HG03521 (cell line): ENCODE results near the gene ZCCHC14.
"Not testable (repeated sequence)": the region's sequence is repeated elsewhere in the genome, so short reads cannot be mapped to it uniquely, and the experiment has no call there.

Source experiments
- ATAC-seq: cut with Tn5 transposase; IDR thresholded peaks from one replicate; pipeline ENCODE4 v1.9.1; 2021; ENCODE audit warnings: mild to moderate bottlenecking, moderate library complexity; ENCODE audit not compliant: unreplicated experiment

ZCCHC14 gene

DNA sequence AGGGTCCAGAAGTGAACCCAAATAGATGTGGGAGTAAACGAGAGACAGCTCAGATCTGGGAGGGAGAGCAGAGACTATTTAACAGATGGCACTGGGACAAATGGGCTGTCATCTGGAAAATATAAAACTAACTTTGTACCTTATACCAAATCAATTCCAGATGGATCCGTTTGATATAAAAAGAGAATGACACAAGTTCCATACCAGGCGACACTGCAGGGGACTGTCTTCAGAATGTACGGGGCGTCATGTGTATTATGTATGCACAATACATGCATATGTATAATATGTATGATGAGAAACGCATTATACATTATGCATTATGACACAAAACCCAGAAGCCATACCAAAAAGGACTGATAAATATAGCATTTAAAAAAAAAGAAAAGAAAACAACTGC lies 10.2 kb downstream of the ZCCHC14 start:
- not testable (repeated sequence) for ATAC-seq

DNA sequence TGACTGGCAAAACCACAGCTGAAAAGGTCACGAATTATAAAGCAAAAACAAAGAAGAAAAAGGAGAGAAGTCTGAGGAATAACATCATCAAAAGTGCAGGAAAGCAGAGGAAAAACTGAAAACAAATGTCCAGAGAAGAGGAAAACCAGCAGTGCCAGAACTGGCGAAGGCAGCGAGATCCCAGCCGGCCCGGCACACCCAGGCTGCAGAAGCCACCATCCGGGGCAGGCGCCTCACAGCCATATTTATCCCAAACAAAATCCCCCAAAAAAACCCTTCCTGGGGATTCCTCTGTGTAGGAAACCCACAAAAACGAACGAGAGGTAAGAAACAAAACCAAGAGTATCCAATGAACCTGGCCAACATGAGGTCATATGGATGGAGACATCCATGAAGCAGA lies 10.6 kb downstream of the ZCCHC14 start:
- no peak for ATAC-seq

DNA sequence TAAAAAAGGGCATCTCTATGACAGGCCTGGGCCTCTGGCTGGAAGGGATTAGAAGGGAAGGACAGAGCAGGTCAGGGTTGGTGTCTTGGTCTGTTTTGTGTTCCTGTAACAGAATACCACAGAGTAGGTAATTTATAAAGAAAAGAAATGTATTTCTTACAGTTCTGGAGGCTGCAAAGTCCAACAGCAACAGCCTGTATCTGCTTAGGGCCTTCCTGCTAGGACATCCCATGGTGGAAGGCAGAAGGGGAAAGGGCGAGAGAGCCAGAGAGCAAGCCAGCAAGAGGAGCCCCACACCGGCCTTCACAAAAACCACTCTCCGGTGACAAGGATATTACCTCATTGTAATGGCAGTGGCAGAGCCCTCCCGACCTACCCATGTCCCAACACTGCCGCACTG lies 11.1 kb downstream of the ZCCHC14 start:
- not testable (repeated sequence) for ATAC-seq

DNA sequence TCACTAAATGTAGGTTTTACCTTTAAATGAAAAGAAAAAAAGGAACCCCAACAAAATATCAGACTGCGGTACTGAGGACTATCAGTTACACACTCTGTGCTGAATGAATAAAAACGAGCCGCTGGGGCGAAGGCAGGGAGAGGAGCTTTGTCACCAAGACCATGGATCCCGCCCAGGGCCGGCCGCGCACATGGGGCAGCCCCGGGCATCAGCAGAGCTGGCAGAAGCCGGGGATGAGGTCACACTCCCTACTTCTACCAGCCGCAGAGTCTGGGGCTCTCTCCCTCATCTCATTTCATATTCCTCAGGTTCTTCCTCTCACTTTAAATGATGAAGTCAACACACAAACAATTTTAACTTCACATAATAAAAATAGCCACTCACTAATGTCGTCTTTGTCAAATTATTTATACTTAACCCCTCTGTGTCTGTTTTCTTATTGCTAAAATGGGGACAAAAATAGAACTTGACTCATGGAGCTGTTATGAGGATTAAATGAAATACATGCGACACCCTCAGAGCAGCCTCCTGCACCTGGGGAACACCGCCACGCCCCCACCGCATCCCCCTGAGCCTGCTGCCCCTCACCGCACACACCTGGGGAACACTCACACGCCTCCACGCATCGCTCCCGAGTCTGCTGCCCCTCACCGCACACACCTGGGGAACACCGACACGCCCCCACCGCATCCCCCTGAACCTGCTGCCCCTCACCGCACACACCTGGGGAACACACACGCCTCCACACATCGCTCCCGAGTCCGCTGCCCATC lies 15.4 kb downstream of the ZCCHC14 start:
- not testable (repeated sequence) for ATAC-seq

DNA sequence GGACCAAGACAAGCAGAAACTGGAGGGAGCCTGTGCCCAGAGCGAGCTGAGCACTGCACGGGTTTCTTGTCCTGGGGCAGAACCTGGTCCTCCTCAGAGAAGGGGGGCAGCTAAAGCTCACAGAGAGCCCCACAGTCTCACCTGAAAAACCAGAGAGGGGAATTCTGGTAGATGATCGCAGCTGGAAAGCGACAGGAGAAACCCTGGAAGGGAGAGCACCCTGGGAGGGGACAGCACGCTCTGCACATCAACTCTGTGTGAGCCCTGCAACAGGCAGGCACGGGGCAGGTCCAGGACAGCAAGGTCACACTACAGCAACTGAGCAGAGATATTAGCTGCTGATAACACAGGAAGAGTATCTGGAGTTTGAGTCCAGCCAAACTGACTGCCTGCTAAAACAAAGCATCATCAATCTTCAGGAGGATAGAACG lies 18.2 kb downstream of the ZCCHC14 start:
- no peak for ATAC-seq

DNA sequence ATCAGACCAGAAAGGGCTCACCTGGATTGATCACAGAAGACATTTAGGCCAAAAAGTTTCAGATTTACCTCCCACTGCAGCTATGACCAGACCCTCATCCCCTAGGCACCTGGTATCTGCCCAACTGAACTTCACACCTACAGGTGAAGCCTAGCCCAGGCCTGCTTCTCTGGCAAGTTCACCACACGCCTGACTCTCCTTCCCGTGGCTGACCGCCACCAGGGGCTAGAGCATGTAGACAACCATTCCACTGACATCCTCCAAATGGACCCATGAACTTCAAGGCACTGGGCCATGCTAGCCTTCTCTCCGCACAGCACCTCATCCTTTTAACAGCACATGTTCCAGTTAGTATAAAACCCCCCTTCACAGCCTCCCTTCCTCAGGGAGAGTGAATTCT lies 18.8 kb downstream of the ZCCHC14 start:
- no peak for ATAC-seq

DNA sequence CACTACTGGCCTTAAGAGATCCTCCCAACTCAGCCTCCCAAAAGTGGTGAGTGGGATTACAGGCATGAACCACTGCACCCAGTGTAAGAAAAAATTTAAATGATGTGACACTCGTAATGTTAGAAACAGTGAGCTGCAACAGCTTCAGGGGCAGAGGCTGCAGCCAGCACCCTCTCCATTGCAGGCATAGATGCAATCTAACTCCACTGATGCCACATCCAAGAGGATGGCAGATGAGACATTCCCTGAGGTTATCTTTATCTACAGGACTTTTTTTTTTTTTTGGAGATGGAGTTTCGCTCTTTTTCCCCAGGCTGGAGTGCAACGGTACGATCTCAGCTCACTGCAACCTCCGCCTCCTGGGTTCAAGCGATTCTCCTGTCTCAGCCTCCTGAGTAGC lies 19.9 kb downstream of the ZCCHC14 start:
- ATAC-seq = no peak

DNA sequence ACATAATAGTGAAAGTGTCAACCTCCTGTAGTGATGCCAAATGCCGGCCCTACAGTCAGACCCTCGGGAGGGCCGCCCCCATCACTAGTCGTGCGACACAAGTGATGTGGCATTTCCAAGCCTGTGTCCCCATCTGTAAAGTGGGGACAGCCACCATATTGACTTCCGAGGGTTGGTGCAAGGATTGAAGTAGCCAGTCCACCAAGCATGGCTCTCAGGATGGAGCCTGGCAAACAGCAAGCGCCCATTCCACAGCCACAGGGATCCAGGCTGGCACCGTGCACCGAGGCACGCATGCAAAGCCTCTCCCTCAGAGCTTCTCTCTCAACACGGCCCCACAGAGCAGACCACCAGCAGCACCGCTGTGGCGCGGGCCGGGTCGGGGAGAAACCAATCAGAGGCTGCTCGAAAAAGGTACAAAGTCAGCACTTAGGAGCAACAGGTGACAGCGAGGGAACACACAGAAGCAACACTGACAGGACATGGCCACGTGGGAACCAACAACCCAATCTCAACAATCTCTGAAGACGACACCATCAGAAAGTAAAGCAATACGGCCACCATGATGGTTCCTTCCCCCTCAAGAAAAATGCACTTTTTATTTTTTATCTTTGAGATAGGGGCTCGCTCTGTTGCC lies 20.6 kb downstream of the ZCCHC14 start:
- ATAC-seq = no peak

DNA sequence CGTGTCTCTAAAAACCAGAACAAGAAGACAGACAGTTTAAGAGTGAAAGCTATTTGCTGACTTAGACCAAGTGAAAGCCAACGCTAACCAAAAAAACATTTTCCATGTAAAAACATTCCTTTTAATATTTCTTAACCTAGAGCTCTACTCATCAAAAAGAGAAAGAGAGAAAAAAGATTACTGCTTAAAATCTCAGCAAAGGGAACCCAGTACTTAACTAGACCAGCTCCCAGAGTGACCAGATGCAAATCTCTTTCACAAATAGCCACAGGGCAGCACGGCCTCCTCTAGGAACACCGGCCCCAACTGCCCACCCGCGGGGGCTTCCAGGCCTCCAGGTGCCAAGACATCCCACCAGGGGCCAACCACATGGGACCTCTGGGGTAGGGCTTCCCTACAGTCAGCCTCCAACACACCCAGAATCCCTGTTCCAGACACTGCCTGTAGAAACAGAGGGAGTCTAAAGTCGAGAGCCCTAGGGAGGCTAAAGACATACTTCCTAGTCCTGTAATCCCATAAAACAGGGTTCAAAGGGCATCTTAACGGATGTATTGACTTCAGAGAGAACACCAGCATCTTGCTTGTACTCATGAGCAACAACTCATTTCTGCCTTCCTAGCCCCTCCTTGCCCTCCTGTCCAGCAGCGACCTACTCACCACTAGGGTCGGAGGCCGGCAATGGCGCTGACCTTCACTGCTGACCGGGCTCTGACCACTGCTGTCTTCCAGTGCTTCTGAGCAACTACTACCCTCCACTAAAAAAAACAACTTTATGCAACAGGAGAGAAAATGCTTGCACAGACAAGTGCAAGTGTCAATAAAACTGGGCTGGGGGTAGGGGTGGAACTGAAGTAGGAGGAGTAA lies 21.3 kb downstream of the ZCCHC14 start:
- no peak for ATAC-seq

DNA sequence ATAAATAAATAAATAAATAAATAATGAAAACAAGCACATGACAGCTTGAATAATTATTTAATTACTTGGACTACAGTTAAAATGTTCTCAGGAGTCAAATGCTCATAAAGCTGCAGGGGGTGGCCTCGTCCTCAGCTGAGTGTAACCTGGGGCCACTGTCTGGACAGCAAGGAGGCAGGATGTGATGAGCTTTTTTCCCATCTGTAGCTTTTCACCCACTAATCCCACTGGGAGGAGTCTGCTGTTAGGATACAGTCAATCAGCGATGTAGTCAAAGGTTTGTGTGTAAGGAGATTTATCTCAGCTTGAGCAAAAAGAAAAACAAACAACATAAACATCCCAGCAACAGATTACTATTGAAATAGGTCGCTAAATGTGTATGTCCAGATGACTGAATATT lies 22.5 kb downstream of the ZCCHC14 start:
- no peak for ATAC-seq

DNA sequence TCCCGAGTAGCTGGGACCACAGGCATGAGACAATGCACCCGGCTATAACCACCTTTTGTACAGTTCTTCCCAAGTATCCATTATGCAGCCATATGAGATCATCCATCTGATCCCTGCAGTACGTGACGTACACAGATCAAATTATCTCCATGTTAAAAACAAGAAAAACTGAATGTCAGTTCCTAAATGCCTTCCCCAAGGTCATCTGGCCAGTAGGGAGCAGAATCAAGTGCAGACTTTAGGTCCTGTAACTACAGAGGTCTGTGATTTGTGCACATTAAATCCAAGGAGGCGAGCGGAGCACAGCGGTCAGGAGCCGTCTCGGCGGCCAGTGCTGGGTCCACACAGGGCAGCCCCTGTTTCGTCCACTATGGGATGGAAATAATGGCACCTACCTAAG lies 23.7 kb downstream of the ZCCHC14 start:
- ATAC-seq = no peak

DNA sequence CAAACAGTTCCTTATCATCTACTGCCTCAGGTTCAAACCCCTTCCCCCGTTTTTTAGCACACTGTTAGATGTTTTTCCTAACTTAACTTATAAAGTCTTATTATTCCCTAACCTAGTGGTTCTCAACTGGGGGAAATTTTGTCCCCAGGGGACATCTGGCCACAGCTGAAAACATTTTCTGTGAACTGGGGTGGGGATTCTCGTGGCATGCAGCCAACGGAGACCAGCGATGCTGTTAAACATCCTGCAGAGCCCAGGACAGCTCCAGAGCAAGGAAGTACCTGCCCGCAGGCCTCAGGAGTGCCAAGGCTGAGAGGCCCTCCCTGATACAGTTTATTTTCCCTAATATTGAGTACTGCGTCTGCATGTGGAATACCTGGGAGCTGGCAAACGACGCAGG lies 24.3 kb downstream of the ZCCHC14 start:
- ATAC-seq = no peak

DNA sequence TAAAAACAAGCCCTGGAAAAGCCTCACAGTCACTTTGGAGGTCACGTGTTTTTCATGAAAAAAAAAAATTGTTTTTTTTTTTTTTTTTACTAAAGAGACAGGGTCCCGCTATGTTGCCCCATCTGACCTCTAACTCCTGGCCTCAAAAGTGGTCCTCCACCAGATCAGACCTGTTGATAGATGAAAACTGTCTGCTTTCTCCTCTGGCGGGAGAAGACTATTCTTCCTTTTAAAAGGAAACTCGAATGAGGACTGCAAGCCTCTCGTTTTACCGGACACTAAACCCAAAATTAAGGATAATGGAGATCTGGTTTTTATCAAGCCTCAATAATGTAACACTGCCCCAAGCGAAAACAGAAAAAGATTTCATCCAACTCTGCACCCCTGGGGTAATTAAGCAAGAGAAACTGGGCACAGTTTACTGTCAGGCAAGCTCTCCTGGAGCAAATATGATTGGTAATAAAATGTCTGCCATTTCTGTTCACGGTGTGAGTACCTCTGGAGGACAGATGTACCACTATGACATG lies 25.8 kb downstream of the ZCCHC14 start:
- no peak for ATAC-seq

DNA sequence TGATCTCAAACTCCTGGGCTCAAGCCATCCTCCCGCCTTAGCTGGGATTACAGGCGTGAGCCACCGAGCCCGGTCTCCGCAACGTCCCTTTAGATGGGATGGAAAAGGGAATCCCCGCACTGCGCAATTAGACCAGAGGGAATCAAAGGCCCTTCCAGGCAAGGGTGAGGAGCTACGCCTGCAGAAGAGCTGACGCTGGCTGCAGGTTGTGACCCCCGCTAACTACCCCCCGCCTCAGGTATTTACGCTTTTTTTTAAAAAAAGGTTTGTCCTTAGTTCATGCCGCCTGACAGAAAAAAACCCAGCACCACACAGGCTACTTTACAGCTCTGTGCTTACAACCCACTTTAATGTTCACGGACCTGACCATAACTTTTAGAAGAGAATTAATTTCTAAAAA lies 26.9 kb downstream of the ZCCHC14 start:
- ATAC-seq = no peak

DNA sequence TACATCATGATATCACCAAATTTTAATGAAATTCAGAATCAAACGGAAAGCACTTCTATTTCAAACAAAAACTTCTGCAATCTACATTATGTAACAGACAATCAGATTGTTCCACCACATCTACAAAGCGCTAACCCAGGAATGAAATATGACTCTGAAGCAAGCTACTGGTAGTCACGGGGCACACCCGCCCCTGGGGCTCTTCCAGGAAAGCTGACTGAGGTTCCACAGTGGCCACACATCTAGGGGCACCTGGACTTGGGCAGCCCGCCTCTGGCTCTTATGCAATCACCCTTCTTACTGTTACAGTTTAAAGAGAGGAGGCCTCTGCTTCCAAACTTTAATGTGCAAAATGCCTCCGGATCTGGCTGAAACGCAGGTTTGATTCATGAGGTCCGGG lies 27.5 kb downstream of the ZCCHC14 start:
- ATAC-seq = no peak

DNA sequence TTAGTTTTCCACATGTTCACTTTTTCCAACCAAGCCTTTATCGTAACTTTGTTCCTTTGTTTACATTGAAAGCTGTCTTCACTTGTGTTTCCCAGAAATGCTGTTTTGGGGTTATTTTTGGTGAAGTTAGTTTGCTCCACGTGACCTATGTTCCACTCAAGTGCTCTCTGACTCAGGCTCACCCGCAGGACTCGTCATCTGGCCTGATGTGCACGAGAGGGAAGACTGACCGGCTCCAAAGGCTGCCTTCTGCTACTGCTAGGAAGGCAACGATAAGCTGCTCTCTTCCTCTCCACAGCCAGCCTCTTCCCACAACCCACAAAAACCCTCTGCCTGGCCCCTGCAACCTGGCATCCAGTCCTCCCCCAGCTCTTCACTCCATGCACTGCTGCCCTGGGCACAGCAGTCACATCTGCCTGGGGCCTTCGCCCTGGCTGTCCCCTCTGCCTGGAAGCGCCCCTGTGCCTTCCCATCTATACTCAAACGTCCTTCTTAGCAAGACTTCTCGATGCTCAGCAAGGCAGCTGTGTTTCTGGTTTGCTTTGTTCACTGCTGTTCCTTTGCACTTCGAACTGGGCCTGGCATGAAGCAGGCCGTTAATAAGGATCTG lies 28.0 kb downstream of the ZCCHC14 start:
- no peak for ATAC-seq

DNA sequence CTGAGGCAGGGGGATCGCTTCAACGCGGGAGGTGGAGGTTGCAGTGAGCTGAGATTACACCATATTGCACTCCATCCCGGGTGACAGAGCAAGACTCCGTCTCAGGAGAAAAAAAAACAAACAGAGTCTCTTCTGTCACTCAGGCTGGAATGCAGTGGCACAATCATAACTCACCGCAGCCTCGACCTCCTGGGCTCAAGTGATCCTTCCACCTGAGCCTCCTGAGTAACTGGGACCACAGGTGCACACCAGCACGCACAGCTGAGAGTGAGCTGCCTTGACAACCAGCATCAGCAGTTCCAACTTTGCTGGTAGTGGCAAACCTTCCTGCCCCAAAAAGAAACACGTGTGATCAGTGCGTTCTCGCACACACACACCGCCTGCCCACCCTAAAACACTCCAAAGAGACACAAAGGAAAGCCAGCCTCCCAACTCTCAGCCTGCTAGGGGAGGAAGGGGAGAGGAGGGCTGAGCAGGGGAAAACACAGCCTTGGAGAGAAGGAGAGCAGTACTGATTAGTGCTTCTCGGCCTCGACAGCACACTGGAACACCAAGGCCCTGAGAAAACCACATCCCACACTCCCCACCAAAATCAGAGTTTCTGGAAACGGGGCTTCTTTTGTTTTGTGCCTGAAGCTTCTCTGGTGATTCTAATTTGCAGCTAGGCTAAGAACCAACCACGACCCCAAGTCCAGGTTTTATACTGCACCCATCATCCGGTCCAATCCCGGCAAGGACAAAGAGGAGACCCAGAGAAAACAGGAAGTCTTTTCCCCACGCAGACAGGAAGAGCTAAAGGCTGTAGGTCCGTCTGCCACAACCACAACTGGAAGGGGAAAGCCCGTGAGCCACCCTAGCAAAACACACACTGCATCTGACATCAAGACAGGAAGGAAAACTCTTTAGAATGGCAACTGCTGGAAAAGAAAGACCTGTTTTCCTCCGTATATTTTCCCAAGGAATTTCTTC lies 28.8 kb downstream of the ZCCHC14 start:
- no peak for ATAC-seq

DNA sequence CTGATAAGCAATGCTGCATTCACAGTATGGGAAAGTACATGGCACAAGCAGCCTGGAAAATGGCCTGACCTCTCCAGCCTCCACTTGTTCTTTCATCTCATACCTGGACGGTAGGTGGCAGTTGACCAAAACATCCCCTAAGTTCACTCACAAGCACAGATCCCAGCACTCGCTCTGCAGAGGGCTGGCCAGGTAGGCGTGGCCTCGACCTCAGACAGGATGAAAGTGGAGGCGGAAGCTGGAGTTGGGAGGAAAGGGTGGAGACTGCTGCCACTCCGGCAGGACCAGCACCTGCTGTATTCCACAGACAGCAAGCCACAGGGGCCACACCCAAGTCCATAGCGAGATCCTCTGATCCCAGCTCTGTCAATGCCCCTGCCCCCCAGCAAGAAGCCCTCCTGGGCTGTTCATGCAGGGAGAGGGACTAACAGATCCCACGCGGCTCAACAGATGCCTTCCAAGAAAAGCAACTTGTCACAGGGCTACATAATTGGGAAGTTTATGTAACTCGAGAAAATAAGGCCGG lies 31.3 kb downstream of the ZCCHC14 start:
- no peak for ATAC-seq

DNA sequence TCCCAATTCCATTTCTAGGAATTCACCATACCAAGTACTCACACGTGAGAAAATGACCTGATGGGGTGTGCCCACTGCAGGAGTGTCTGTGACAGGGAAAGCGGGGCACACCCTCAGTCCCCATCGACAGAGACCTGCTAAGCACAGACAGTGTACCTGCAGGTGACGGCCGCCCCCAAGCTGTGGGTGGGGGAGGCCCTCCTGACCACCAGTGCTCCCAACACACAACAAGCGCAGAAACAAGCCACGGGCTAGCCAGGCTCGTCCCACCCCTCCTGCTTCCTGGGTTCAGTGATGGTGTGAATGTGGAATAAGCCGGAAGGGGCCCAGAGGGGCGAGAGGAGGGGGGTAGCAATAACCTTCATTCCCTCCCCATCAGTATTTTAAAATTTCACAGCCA lies 31.9 kb downstream of the ZCCHC14 start:
- ATAC-seq = no peak

DNA sequence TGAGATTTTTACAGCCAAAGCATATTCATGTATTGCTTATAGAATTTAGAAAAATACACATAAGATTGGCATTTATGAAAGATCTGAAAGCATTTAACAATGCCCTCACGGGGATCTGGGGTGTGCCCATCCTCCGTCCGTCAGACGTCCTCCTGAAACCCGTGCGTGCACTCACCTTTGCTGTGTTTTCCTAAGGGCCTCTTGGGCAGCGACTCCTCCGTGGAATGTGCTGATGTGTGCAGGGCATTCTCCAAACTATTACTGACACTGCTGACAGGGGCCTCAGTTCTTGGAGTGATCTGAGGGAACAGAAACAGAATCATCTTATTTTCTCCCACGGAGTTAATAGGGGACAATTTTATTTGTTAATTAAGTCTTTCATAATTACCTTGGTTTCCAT lies 33.0 kb downstream of the ZCCHC14 start:
- ATAC-seq = no peak
